Tracheal epithelial cell (primary cell): ENCODE data around the gene OTUB1. TPM values are rescaled to one million over a fixed set of nuclear protein-coding genes. Genes with fewer than 3 reads are reported as not detected.

ENCODE experiments used
- total RNA-seq: library from RNA; depleted of rRNA; stranded (reverse); fragments of >200 nt; gene quantifications from 2 replicates; pipeline ENCODE4 v1.2.1, GENCODE V29; 2014

OTUB1 gene, protein sequence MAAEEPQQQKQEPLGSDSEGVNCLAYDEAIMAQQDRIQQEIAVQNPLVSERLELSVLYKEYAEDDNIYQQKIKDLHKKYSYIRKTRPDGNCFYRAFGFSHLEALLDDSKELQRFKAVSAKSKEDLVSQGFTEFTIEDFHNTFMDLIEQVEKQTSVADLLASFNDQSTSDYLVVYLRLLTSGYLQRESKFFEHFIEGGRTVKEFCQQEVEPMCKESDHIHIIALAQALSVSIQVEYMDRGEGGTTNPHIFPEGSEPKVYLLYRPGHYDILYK
- 54.1 and 59.0 TPM in 2 replicates for total RNA-seq

DNA sequence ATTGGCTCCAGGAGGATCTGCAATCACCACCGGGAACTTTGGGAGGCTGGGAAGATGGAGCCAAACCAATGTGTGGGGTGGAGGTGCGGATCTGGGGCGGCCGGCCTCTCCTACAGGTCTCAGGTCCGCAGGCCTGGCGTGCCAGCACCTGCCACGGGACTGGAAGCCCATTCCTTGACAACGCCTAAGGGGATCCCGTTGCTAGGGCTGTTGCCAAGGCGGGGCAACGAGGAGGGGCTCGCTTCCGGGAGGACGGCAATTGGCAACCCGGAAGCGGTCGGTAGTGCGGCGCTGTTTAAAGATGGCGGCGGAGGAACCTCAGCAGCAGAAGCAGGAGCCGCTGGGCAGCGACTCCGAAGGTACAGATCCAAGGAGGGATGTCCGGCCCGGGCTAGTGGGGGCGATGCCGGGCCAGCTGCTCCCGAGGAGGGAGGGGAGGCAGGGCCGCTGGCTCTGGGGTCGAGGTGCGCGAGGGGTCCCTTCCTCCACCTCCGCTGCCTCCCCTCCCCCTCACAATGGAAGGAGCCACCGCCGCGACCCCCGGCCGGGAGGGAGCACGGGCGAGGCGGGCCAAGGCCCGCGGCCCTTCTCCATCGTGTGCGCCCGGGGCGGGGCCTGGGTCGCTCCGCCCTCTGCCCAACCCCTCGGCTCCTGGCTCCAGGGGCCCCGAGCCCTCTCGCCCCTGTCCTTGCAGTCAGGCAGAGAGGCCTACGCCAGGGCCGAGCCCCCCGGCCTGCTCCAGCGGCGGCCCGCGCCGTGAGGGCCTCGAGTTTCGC, at the start of gene OTUB1:
Gene OTUB1, plus strand, starts transcription at position 283 of the 776 bp plus-strand sequence. Its CDS starts 19 bp downstream, at position 302.

GRCh38 chr11:63938479-63939396, 47.5 kb upstream of the OTUB1 start, which contains the start of gene NAA40:
Gene NAA40 (plus strand): TSS chr11:63939002. CDS start chr11:63939097, 95 bp downstream.

DNA sequence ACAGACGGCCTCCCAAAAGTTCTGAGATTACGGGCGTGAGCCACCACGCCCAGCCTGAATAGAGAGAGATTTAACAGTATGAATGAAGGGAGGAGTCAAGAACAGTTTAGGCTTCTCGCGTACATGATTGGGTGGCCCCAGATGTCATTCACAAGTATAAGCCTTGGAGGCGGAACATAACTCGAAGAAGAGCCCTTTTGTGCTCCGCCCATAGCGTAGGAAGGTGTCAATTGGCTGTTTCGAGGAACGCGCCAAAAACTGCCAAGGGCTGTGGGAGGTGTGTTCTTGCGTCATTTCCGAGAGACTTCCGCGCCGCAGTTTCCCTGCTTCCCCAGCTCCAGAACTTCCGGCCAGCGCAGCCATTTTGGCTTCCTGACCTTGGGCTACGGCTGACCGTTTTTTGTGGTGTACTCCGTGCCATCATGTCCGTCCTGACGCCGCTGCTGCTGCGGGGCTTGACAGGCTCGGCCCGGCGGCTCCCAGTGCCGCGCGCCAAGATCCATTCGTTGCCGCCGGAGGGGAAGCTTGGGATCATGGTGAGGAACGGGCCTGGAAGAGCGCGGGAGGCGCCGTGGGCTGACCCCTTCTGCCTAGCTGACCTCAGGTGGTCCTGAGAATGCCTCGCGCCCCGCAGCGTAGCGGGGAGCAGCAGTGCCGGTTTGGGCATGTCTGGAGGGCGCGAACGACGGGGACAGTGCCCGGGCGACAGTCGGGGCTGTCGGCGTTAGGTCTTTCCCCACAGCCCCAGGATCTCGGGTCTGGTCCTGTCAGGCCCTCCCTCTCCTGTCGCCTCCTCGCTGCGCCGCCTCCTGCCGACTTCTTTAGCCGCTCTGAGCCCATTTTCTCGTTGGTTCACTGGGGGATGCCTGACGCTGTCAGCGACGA, 11.7 kb upstream of the OTUB1 start, which contains the start of gene COX8A:
Gene COX8A, plus strand, starts transcription at position 362 of the 885 bp plus-strand sequence. Its CDS starts 61 bp downstream, at position 423.

DNA sequence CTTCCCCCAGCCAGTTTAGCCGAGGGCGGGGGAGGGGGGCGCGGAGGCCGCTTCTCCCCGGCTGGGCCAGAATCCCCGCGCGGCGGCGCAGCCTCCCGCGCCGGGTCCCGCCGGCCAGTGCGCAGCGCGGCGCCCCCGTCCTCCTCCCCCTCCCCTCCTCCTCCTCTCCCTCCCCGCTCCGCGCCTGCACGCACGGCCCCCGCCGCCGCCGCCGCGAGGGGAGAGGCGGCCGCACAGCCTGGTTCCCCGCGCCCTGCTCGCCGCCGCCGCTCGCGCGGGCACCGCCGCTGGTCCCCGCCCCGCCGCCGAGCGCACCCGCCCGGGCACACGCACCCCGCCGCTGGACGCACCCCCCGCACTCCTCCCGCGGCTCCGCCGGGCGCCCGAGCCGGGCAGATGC, 49.3 kb downstream of the OTUB1 start, which contains the start of gene FLRT1:
Gene FLRT1, plus strand, starts transcription at position 356 of the 400 bp plus-strand sequence. CDS start 80,337 bp downstream, outside the sequence.

Other genes with a start within 250 kb of the OTUB1 start
- 4.5 and 5.5 TPM in 2 replicates for gene ZFTA, start 217.7 kb upstream of the OTUB1 start, total RNA-seq
- gene SPINDOC, start 173.0 kb upstream of the OTUB1 start, total RNA-seq, result 6.0 and 6.5 TPM in 2 replicates
- gene MARK2, start 147.3 kb upstream of the OTUB1 start, total RNA-seq, result 16.4 and 23.4 TPM in 2 replicates
- 1.9 and 4.0 TPM in 2 replicates for gene RCOR2, start 69.3 kb upstream of the OTUB1 start, total RNA-seq
- 2.7 and 3.8 TPM in 2 replicates for gene NAA40, start 47.4 kb upstream of the OTUB1 start, total RNA-seq
- gene COX8A, start 11.8 kb upstream of the OTUB1 start, total RNA-seq, result 346 and 465 TPM in 2 replicates
- gene FLRT1, start 49.5 kb downstream of the OTUB1 start, total RNA-seq, result not detected in 2 replicates
- gene MACROD1, start 179.7 kb downstream of the OTUB1 start, total RNA-seq, result 28.3 and 44.1 TPM in 2 replicates
- gene STIP1, start 199.7 kb downstream of the OTUB1 start, total RNA-seq, result 98.9 and 144 TPM in 2 replicates
- gene FERMT3, start 220.3 kb downstream of the OTUB1 start, total RNA-seq, result 0.96 and 1.3 TPM in 2 replicates
- gene TRPT1, start 239.7 kb downstream of the OTUB1 start, total RNA-seq, result 33.5 and 64.8 TPM in 2 replicates
- 72.5 and 84.8 TPM in 2 replicates for gene NUDT22, start 239.8 kb downstream of the OTUB1 start, total RNA-seq
- gene DNAJC4, start 244.1 kb downstream of the OTUB1 start, total RNA-seq, result 4.1 and 7.0 TPM in 2 replicates
- gene VEGFB, start 248.1 kb downstream of the OTUB1 start, total RNA-seq, result 14.9 and 22.2 TPM in 2 replicates